K562 (cell line): ENCODE measurements around the gene UBXN2A.

Experiments
- CEBPZ ChIP-seq: fragments of 150-350 bp; IDR thresholded peaks from 2 replicates; pipeline ENCODE4 v1.6.1; 2014; ENCODE audit warnings: low read depth, mild to moderate bottlenecking, low read length, borderline replicate concordance
- CTCF ChIP-seq, 3 experiments: IDR thresholded peaks in 2 of 3; conservative IDR thresholded peaks in 1 of 3; 2 replicates each; pipeline ENCODE4 v1.5.1; 2011 to 2012; ENCODE audit warnings: low read length in 3 of 3, mild to moderate bottlenecking in 3 of 3, control low read depth in 2 of 3, improper control_type of control experiment in 1 of 3, inconsistent platforms in 1 of 3, low read depth in 1 of 3, mixed read lengths in 1 of 3, moderate library complexity in 1 of 3; ENCODE audit not compliant: insufficient read depth in 2 of 3
- EZH2 ChIP-seq: IDR thresholded peaks from 2 replicates; pipeline ENCODE4 v1.6.1; 2012; ENCODE audit warnings: low read depth, mild to moderate bottlenecking, inconsistent platforms, low read length, borderline replicate concordance
- FOXA1 ChIP-seq: fragments of 450-650 bp; IDR thresholded peaks from 2 replicates; pipeline ENCODE4 v1.6.1; 2016; ENCODE audit warnings: mild to moderate bottlenecking, borderline replicate concordance
- GTF2F1 ChIP-seq: IDR thresholded peaks from 2 replicates; pipeline ENCODE4 v1.6.1; 2011; ENCODE audit warnings: low read depth, low read length, improper control_type of control experiment
- KHSRP ChIP-seq: fragments of 450-650 bp; IDR thresholded peaks from 2 replicates; pipeline ENCODE4 v1.6.1; 2017
- MEF2A ChIP-seq: IDR thresholded peaks from 2 replicates; pipeline ENCODE4 v1.6.1; 2011; ENCODE audit warnings: low read depth, mild to moderate bottlenecking, low read length, moderate library complexity; ENCODE audit not compliant: control insufficient read depth
- NCOA2 ChIP-seq, 2 experiments: fragments of 450-650 bp; IDR thresholded peaks; 2 replicates each; pipeline ENCODE4 v1.6.1; 2018; ENCODE audit warnings: mild to moderate bottlenecking in 2 of 2, moderate library complexity in 1 of 2; ENCODE audit not compliant: partially characterized antibody in 2 of 2
- NFIX ChIP-seq: fragments of 250-450 bp; sonication (Bioruptor Pico); IDR thresholded peaks from 2 replicates; pipeline ENCODE4 v1.4.0; 2020; ENCODE audit warnings: low read depth, mild to moderate bottlenecking, moderate library complexity
- NFYB ChIP-seq: IDR thresholded peaks from 2 replicates; pipeline ENCODE4 v1.6.1; 2011; ENCODE audit warnings: mild to moderate bottlenecking, moderate library complexity; ENCODE audit not compliant: insufficient read length; ENCODE audit errors: extremely low read depth
- PTBP1 ChIP-seq: fragments of 200-400 bp; formaldehyde crosslinking; IDR thresholded peaks from 2 replicates; pipeline ENCODE4 v1.6.1; 2017; ENCODE audit warnings: low read depth, low read length
- ZBTB5 ChIP-seq: fragments of 450-650 bp; IDR thresholded peaks from 2 replicates; pipeline ENCODE4 v1.6.1; 2017; ENCODE audit warnings: antibody characterized with exemption
- ZNF318 ChIP-seq, 2 experiments: fragments of 450-650 bp; IDR thresholded peaks; 2 replicates each; pipeline ENCODE4 v1.6.1; 2016; ENCODE audit warnings: mild to moderate bottlenecking in 2 of 2, borderline replicate concordance in 1 of 2, low read depth in 1 of 2, moderate library complexity in 1 of 2

- TF ChIP-seq NFYB (no peak), CTCF (IDR thresholded peaks at IDR 0.05 in 2 of 3, conservative IDR thresholded peaks at IDR 0.05 in 1 of 3; ENCODE audit: insufficient read depth in 2 of 3, low read depth in 1 of 3, low read length in 3 of 3) (no peak), ZBTB5 (no peak), KHSRP (no peak), MEF2A (no peak), FOXA1 (no peak), ZNF318 (IDR thresholded peaks at IDR 0.05; ENCODE audit: borderline replicate concordance in 1 of 2, low read depth in 1 of 2) (no peak), NFIX (no peak), NCOA2 (IDR thresholded peaks at IDR 0.05; ENCODE audit: partially characterized antibody in 2 of 2) (no peak), GTF2F1 (no peak), PTBP1 (no peak), CEBPZ (no peak), EZH2 (no peak)
Measured at GRCh38 chr2:24019729-24020128, 79.5 kb downstream of the UBXN2A start.
